ENCODE measurements around the gene DHRS13. TPM values are rescaled to one million over a fixed set of nuclear protein-coding genes. Genes with fewer than 3 reads are reported as not detected.
A peak's percentile ranks its signal among the peaks of the same experiment; 100 is the strongest.

DHRS13 gene, protein sequence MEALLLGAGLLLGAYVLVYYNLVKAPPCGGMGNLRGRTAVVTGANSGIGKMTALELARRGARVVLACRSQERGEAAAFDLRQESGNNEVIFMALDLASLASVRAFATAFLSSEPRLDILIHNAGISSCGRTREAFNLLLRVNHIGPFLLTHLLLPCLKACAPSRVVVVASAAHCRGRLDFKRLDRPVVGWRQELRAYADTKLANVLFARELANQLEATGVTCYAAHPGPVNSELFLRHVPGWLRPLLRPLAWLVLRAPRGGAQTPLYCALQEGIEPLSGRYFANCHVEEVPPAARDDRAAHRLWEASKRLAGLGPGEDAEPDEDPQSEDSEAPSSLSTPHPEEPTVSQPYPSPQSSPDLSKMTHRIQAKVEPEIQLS
- 28.7 and 32.6 TPM in 2 replicates for total RNA-seq
- long read RNA-seq, partial matches to known transcripts: 0 of 2 reads
- long read RNA-seq, other reads (novel, unspliced or antisense): 1 of 2 reads

DNA sequence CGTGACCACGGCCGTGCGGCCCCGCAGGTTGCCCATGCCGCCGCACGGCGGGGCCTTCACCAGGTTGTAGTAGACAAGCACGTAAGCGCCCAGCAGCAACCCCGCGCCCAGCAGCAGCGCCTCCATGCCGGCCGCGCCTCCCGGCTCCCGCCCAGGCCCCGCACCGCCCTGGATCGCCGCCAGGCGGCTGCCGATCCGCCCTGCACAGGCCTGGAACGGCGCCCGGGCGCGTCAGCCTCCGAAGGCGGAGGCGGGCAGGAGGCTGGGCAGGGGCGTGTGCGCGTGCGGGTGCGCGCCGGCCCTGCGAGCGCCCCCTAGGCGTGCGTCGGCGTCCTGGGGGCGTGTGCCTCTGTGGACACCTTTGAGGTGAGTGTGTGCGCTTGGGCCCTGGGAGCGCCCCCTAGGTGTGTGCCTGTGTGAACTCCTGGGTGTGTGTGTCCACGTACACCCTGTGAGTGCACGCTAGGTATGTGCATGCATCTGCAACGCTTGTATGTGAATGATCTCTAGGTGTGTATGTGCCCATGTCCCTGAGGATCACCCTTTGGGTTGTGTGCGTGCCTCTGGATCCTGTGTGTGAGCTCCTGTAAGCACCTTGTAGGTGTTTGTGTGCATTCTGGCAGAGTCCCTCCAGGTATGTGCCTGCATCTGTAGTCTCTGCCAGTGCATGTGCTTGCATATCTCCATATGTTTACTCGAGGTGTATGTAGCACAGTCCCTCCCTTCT lies at the start of gene DHRS13:
Gene DHRS13, minus strand, starts transcription at position 261 of the 727 bp plus-strand sequence. Its CDS starts 135 bp downstream, at position 126.
- Mint-ChIP-seq H3K27ac (ENCODE audit: unreplicated experiment) (peak within 1 kb of the TSS; percentile 83), H3K36me3 (ENCODE audit: low read depth) (peaks cover 20% of the 10 kb centered on the region), H3K27me3 (ENCODE audit: low read depth) (no peaks in the 10 kb centered on the region), H3K9me3 (no peaks in the 10 kb centered on the region), H3K4me1 (peaks cover 42% of the 10 kb centered on the region), H3K4me3 (peak within 1 kb of the TSS; percentile 93)
- peak; percentile 92 for DNase-seq (ENCODE audit: low read depth, low spot score)
- TF ChIP-seq, protein P1, sequence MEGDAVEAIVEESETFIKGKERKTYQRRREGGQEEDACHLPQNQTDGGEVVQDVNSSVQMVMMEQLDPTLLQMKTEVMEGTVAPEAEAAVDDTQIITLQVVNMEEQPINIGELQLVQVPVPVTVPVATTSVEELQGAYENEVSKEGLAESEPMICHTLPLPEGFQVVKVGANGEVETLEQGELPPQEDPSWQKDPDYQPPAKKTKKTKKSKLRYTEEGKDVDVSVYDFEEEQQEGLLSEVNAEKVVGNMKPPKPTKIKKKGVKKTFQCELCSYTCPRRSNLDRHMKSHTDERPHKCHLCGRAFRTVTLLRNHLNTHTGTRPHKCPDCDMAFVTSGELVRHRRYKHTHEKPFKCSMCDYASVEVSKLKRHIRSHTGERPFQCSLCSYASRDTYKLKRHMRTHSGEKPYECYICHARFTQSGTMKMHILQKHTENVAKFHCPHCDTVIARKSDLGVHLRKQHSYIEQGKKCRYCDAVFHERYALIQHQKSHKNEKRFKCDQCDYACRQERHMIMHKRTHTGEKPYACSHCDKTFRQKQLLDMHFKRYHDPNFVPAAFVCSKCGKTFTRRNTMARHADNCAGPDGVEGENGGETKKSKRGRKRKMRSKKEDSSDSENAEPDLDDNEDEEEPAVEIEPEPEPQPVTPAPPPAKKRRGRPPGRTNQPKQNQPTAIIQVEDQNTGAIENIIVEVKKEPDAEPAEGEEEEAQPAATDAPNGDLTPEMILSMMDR (conservative IDR thresholded peaks at IDR 0.05): peak; percentile 97

DNA sequence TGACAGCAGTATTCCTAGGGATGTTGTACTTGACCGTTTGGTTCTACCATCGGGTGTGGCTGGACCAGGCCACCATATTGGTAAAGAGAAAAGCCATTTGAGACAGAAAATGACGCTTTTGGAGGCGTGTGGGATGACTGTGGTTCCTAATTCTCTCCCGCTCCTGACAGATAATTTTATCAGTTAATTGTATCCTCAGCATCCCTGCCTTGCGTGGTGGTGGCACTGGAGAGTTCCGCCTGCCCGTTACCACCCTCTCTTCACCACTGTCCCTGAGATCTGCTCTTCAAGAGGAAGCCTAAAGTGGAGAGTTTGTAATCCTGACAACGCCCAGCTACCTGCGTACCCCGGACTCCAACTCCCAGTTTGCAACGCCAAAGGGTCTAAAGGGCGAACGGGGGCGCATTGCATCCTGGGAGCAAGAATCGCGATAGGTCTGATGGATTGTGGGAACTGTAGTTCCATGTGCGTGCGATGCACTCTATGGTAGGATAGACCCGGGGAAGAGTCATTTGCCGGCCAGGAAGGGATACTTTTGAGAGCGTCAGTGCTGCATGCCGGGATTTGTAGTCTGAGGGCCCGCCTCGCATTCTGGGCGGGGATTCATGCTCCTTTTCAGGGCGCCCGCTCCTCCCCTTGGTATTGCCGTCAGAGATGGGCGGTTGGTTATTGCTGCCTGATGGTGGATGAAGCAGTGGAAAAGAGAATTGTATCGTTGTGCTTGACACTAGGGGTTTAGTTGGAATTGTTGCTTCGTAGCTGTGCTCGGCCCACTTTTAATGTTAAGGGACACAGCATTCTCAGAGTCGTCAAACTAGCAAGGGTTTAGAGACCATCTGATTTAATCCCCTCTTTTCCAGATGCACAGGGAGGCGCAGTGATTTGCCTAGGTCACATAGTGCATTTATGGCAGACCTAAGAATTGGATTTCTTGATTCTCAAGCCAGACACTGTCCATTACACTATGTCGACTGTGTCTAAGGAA lies 49.4 kb upstream of the DHRS13 start:
- peak; percentile 81 for DNase-seq (ENCODE audit: low read depth, low spot score)
- TF ChIP-seq, protein P1 (conservative IDR thresholded peaks at IDR 0.05): no peak
- H3K4me3 Mint-ChIP-seq: no peak overlapping the region
- H3K27me3 Mint-ChIP-seq (ENCODE audit: low read depth): no peaks in the 10 kb centered on the region
- H3K36me3 Mint-ChIP-seq (ENCODE audit: low read depth): no peaks in the 10 kb centered on the region
- peaks cover 17% of the 10 kb centered on the region for H3K4me1 Mint-ChIP-seq
- no peaks in the 10 kb centered on the region for H3K9me3 Mint-ChIP-seq
- no peak overlapping the region for H3K27ac Mint-ChIP-seq (ENCODE audit: unreplicated experiment)

GRCh38 chr17:28951428-28951990 lies 48.6 kb upstream of the DHRS13 start, which contains the start of gene PHF12:
TSS of gene PHF12 (minus strand) at chr17:28951518. CDS start at chr17:28950960, 558 bp downstream.
- Mint-ChIP-seq H3K36me3 (ENCODE audit: low read depth) (no peaks in the 10 kb centered on the region), H3K27ac (ENCODE audit: unreplicated experiment) (peak within 1 kb of the TSS; percentile 94), H3K27me3 (ENCODE audit: low read depth) (no peaks in the 10 kb centered on the region), H3K4me1 (peaks cover 17% of the 10 kb centered on the region), H3K4me3 (peak within 1 kb of the TSS; percentile 96), H3K9me3 (no peaks in the 10 kb centered on the region)
- TF ChIP-seq, protein P1 (conservative IDR thresholded peaks at IDR 0.05): no peak
- DNase-seq (ENCODE audit: low read depth, low spot score): peak; percentile 98

GRCh38 chr17:28950752-28951427 lies 48.0 kb upstream of the DHRS13 start:
- Mint-ChIP-seq H3K36me3 (ENCODE audit: low read depth) (no peaks in the 10 kb centered on the region), H3K27me3 (ENCODE audit: low read depth) (no peaks in the 10 kb centered on the region), H3K27ac (ENCODE audit: unreplicated experiment) (peak overlapping the region; percentile 94), H3K9me3 (no peaks in the 10 kb centered on the region), H3K4me1 (peaks cover 21% of the 10 kb centered on the region), H3K4me3 (peak overlapping the region; percentile 96)
- TF ChIP-seq, protein P1 (conservative IDR thresholded peaks at IDR 0.05): no peak
- no peak for DNase-seq (ENCODE audit: low read depth, low spot score)

Measured in neural crest cell (in vitro differentiated cells).